ENCODE measurements around the gene MRO. TPM values are rescaled to one million over a fixed set of nuclear protein-coding genes. Genes with fewer than 3 reads are reported as not detected.

MRO gene
- polyA plus RNA-seq, 1 of the 3 experiments (the other 2 are of a cell fraction) = not detected

DNA sequence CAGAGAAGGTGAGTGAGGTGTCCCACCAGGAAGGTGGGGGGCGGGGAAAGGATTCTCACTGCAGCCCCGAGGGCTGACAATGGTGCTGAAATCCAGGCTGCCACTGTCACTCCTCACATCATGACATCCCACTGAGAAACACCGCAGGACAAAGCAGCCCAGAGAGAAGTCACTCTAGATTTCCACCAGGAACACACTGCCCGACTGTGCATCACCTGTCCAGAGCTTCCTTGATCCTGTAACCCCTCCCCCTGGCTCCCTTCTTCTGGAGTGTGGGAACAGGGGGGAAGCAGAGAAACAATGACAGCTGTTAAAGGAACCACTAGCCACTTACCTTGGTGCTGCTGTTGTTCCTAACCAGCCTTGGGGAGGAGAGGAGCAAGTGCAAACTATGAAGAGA, 69.9 kb downstream of the MRO start (continued):
- TF ChIP-seq, protein P1, sequence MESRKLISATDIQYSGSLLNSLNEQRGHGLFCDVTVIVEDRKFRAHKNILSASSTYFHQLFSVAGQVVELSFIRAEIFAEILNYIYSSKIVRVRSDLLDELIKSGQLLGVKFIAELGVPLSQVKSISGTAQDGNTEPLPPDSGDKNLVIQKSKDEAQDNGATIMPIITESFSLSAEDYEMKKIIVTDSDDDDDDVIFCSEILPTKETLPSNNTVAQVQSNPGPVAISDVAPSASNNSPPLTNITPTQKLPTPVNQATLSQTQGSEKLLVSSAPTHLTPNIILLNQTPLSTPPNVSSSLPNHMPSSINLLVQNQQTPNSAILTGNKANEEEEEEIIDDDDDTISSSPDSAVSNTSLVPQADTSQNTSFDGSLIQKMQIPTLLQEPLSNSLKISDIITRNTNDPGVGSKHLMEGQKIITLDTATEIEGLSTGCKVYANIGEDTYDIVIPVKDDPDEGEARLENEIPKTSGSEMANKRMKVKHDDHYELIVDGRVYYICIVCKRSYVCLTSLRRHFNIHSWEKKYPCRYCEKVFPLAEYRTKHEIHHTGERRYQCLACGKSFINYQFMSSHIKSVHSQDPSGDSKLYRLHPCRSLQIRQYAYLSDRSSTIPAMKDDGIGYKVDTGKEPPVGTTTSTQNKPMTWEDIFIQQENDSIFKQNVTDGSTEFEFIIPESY (IDR thresholded peaks at IDR 0.05; ENCODE audit: borderline replicate concordance, low read depth) = no peak
- TF ChIP-seq SIN3A (IDR thresholded peaks at IDR 0.05; ENCODE audit: borderline replicate concordance, low read depth, low read length) (no peak), ELF1 (IDR thresholded peaks at IDR 0.05) (no peak), EP300 (IDR thresholded peaks at IDR 0.05; ENCODE audit: borderline replicate concordance in 1 of 2, low read depth in 1 of 2, low read length in 1 of 2) (no peak), CHD2 (IDR thresholded peaks at IDR 0.05; ENCODE audit: low read length, partially characterized antibody) (no peak), TEAD4 (IDR thresholded peaks at IDR 0.05; ENCODE audit: borderline replicate concordance, insufficient read depth) (no peak)
- TF ChIP-seq, protein P2, sequence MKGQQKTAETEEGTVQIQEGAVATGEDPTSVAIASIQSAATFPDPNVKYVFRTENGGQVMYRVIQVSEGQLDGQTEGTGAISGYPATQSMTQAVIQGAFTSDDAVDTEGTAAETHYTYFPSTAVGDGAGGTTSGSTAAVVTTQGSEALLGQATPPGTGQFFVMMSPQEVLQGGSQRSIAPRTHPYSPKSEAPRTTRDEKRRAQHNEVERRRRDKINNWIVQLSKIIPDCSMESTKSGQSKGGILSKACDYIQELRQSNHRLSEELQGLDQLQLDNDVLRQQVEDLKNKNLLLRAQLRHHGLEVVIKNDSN (IDR thresholded peaks at IDR 0.05; ENCODE audit: borderline replicate concordance, low read depth) = no peak
- TF ChIP-seq, protein P3, sequence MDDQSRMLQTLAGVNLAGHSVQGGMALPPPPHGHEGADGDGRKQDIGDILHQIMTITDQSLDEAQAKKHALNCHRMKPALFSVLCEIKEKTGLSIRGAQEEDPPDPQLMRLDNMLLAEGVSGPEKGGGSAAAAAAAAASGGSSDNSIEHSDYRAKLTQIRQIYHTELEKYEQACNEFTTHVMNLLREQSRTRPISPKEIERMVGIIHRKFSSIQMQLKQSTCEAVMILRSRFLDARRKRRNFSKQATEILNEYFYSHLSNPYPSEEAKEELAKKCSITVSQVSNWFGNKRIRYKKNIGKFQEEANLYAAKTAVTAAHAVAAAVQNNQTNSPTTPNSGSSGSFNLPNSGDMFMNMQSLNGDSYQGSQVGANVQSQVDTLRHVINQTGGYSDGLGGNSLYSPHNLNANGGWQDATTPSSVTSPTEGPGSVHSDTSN (IDR thresholded peaks at IDR 0.05) = no peak
- TF ChIP-seq, protein P4, sequence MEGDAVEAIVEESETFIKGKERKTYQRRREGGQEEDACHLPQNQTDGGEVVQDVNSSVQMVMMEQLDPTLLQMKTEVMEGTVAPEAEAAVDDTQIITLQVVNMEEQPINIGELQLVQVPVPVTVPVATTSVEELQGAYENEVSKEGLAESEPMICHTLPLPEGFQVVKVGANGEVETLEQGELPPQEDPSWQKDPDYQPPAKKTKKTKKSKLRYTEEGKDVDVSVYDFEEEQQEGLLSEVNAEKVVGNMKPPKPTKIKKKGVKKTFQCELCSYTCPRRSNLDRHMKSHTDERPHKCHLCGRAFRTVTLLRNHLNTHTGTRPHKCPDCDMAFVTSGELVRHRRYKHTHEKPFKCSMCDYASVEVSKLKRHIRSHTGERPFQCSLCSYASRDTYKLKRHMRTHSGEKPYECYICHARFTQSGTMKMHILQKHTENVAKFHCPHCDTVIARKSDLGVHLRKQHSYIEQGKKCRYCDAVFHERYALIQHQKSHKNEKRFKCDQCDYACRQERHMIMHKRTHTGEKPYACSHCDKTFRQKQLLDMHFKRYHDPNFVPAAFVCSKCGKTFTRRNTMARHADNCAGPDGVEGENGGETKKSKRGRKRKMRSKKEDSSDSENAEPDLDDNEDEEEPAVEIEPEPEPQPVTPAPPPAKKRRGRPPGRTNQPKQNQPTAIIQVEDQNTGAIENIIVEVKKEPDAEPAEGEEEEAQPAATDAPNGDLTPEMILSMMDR (IDR thresholded peaks at IDR 0.05) = no peak

DNA sequence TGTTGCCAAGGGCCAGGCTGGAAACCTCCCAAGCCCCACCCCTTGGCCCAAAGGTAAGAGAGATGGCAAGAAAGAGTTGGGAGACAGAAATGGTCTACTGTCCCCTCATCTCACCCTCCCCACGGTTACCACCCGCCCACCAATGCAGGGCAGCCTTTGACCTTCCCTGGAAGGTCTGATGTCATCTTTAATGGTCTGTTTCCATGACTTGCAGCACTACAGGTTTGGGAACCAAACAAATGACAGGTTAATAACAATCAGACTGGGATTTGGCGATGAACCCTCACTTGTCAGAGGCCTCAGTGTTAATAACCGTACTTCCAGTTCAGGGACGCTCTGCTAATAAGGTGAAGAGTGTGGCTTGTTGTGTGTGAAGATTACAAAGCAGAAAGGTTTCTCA, 70.4 kb downstream of the MRO start:
- Histone ChIP-seq H3K79me2 (ENCODE audit: insufficient read depth) (no peaks in the 10 kb centered on the region), H3F3A (replicated peaks; ENCODE audit: insufficient read depth) (no peaks in the 10 kb centered on the region), H3K36me3 (replicated peaks in 1 of 2; ENCODE audit: control insufficient read depth in 1 of 2, insufficient read depth in 2 of 2, low read length in 1 of 2) (no peaks in the 10 kb centered on the region), H3K4me1 (ENCODE audit: control insufficient read depth in 1 of 2, insufficient read depth in 2 of 2, low read depth in 1 of 2, low read length in 1 of 2) (peaks cover 0 to 25% of the 10 kb centered on the region in 2 experiments; a peak in 1 of 4 replicates), H3K27me3 (ENCODE audit: insufficient read depth) (no peaks in the 10 kb centered on the region), H3K9me3 (no peaks in the 10 kb centered on the region), H2AFZ (ENCODE audit: low read depth) (no peak overlapping the region), H3K4me2 (no peak overlapping the region), H4K20me1 (ENCODE audit: insufficient read depth) (no peaks in the 10 kb centered on the region), H3K9ac (no peak overlapping the region), H3K4me3 (ENCODE audit: low read depth in 2 of 2, low read length in 1 of 2) (no peak overlapping the region), H3K9me2 (no peaks in the 10 kb centered on the region), H3K27ac (ENCODE audit: low read depth in 2 of 2, low read length in 1 of 2) (no peak overlapping the region)
- no peak for DNase-seq
- WGBS (ENCODE audit: low lambda C conversion rate) = 39% methylated on average over 5 of the region's 5 CpGs
- ChIA-PET CTCF (no interaction called here), POLR2A (no interaction called here)
- TF ChIP-seq ELF1 (IDR thresholded peaks at IDR 0.05) = no peak
- TF ChIP-seq FOXJ3 (CRISPR knock-in tag; IDR thresholded peaks at IDR 0.05) = no peak
- TF ChIP-seq GATA2 (CRISPR knock-in tag; IDR thresholded peaks at IDR 0.05) = no peak
- TF ChIP-seq EP300 (IDR thresholded peaks at IDR 0.05; ENCODE audit: borderline replicate concordance in 1 of 2, low read depth in 1 of 2, low read length in 1 of 2) = no peak
- no peak for TF ChIP-seq RFX5 (IDR thresholded peaks at IDR 0.05; ENCODE audit: low read length)
- TF ChIP-seq, protein P2 (IDR thresholded peaks at IDR 0.05; ENCODE audit: borderline replicate concordance, low read depth) = no peak
- TF ChIP-seq TCF12 (IDR thresholded peaks at IDR 0.05) = no peak
- TF ChIP-seq, protein P1 (IDR thresholded peaks at IDR 0.05; ENCODE audit: borderline replicate concordance, low read depth) = no peak
- no peak for TF ChIP-seq YY1 (IDR thresholded peaks at IDR 0.05; ENCODE audit: low read depth)
- TF ChIP-seq JUND (IDR thresholded peaks at IDR 0.05) = no peak
- TF ChIP-seq EZH2phosphoT487 (IDR thresholded peaks at IDR 0.05; ENCODE audit: borderline replicate concordance, low read depth) = no peak
- TF ChIP-seq TEAD4 (IDR thresholded peaks at IDR 0.05; ENCODE audit: borderline replicate concordance, insufficient read depth) = no peak
- TF ChIP-seq, protein P5, sequence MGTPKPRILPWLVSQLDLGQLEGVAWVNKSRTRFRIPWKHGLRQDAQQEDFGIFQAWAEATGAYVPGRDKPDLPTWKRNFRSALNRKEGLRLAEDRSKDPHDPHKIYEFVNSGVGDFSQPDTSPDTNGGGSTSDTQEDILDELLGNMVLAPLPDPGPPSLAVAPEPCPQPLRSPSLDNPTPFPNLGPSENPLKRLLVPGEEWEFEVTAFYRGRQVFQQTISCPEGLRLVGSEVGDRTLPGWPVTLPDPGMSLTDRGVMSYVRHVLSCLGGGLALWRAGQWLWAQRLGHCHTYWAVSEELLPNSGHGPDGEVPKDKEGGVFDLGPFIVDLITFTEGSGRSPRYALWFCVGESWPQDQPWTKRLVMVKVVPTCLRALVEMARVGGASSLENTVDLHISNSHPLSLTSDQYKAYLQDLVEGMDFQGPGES (IDR thresholded peaks at IDR 0.05; ENCODE audit: low read depth, low read length) = no peak
- TF ChIP-seq, protein P4 (IDR thresholded peaks at IDR 0.05) = no peak

Data from SK-N-SH (cell line).